HG03460 (cell line): ENCODE results near the gene OBSCN.
"Not testable (repeated sequence)": the region's sequence is repeated elsewhere in the genome, so short reads cannot be mapped to it uniquely, and the experiment has no call there.

Experiments used
- ATAC-seq: cut with Tn5 transposase; IDR thresholded peaks from one replicate; pipeline ENCODE4 v1.9.1; 2021; ENCODE audit not compliant: unreplicated experiment

The OBSCN gene

DNA sequence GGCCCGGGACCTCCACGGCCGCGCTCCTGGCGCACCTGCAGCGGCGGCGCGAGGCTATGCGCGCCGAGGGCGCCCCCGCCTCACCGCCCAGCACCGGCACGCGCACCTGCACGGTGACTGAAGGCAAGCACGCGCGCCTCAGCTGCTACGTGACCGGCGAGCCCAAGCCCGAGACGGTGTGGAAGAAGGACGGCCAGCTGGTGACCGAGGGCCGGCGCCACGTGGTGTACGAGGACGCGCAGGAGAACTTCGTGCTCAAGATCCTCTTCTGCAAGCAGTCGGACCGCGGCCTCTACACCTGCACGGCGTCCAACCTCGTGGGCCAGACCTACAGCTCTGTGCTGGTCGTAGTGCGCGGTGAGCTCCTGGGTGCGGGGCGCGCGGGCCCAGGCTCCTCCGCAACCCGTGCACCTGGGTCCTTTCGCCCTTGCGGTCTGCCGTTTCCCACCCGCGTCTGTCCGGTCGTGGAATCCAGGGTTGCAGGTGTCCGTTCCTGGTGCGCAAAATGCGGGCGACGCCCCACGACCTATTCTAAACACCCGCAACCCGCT, 4.6 kb downstream of the OBSCN start:
- ATAC-seq: no peak

GRCh38 chr1:228212966-228213844, 5.4 kb downstream of the OBSCN start:
- peak; percentile 89 for ATAC-seq

DNA sequence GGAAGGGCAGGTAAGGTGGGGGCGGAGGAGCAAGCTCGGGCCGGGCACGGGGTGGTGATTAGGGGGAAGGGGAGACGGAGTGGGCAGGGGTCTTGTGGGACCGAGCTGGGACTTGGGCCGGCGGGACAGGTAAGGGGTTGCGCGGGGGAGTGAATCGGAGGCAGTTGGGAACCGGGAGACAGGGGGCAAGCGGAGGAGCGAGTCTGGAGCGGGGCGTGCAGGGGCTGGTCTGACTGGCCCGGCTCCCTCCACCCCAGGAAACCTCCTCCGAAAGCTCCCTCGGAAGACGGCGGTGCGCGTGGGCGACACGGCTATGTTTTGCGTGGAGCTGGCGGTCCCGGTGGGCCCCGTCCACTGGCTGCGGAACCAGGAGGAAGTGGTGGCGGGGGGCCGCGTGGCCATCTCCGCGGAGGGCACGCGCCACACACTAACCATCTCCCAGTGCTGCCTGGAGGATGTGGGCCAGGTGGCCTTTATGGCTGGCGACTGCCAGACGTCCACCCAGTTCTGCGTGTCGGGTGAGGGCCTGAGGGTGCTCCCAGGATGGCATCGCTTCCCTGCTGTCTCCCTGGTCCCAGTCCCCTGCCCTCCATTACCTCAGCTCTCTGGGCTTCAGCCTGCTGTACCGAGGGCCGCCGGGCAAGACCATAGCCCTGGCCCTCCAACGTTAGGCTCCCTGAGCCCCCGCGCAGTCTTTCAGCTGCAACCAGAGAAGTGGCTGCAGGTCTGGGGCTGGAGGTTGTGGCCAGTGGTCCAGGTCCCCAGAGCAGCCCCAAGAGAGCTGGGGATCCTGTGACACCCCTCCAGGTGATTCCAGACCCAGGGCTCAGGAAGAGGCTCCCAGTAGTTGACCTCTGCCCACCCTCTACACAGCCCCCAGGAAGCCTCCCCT, 6.3 kb downstream of the OBSCN start:
- no peak for ATAC-seq

DNA sequence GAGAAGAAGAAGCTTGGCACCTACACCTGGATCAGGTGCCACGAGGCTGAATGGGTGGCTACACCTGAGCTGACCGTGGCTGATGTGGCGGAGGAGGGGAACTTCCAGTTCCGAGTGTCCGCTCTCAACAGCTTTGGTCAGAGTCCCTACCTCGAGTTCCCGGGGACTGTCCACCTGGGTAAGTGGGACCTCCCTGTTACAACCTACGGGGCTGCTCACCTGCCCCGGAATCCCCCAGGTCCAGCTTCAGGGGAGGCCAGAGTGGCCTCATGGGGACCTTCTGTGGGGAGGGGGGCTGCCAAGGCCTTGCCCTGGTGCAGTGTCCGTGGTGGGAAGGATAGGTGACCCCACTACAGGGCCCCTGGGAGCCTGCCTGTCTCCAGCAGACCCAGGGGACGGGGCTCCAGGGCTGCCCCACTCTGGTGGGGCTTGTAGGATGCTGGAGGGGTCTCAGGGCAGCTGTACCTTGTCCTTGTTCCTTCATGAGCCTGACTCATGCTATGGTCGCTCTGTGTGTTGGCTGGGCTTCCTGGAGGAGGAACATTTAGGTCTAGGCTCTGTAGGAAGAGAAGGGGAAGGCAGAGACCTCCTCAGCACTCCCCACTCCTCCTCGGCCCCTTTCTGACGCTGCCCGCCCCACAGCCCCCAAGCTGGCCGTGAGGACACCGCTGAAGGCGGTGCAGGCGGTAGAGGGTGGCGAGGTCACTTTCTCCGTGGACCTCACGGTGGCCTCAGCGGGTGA, 7.2 kb downstream of the OBSCN start:
- no peak for ATAC-seq

DNA sequence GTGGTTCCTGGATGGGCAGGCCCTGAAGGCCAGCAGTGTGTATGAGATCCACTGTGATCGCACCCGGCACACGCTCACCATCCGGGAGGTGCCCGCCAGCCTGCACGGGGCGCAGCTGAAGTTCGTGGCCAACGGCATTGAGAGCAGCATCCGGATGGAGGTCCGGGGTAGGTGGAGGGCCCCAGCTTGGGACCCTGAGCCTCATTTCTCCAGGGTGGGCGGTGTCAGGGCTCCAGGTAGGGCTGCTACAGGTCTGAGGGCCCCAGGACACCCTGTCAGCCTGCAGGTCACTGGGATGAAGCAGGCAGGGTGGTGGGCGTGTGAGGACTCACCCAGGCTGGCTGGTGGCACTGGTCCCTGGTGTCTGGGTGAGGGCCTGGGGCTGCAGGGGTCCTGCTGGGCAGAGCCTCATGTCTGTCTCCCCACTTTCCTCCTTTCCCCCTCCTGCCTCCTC, 7.8 kb downstream of the OBSCN start:
- no peak for ATAC-seq

- no peak for ATAC-seq
Measured at GRCh38 chr1:228216371-228217320, 8.8 kb downstream of the OBSCN start.

DNA sequence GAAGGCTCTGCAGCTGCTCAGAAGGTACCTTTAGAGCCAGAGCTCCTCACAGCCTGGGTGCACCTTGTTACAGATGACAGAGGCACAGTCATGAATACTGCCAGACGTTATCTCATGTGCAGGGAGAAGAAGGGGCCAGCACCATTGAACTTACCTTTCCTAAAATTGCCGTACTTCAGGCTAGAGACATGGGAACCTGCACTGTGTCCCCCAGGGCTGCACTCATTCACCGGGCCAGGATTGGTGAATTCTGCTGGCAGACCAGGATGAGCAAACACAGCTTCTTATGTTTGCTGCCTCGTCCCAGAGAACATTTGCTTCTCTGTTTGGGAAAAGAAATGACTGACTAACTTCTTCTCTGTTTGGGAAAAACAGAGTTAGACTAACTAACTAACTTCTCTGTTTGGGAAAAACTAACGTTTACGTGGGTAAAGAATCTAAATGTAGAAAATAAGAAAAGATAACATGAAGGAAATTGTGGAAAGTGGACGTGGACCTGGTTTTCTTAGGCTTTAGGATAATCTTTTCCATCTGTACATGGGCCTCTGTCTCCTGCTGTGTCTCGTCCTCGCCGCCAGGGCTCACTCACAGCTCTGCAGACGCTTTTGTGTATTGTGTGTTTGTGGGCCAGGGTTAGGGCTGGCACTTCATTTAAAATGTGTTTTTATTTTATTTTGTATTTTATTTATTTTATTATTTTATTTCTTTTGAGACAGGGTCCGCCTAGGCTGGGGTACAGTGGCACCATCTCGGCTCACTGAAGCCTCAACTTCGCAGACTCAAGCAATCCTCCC, 9.9 kb downstream of the OBSCN start:
- no peak for ATAC-seq

DNA sequence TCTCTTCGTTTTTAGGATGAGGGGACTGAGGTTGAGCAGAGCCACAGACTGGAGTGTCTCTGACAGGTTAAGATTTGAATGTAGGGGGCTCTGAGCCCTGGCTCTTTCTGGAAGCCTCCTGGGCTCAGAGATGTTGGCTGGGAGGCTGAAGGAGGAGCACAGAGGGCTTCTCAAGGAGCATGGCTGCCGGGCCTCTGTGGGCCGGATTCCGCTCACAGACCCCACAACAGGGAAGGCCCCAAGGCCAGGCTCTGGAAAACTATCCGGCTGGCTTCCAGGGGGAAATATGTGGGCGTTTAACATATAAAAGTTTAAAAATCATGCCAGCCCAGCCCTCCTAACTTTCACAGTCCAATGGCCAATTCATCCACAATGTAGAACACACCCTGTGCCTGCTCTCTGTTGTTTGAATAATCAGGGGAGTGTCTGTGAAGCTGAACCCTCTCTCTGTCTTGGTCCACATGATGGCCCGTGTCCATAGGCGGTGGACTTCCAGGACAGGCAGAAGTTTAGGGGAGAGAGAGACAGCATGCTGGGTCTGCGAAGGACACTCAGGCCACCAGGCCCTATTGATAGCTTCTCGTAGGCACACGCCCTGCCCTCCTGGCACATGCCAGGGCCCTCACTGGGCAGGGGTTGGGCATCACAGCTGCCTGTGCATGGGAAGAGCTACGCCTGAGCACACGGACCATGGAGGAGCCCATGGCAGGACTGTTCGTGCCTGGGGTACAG, 10.8 kb downstream of the OBSCN start:
- no peak for ATAC-seq

GRCh38 chr1:228219245-228219961, 11.6 kb downstream of the OBSCN start:
- no peak for ATAC-seq

GRCh38 chr1:228219962-228220780, 12.3 kb downstream of the OBSCN start:
- no peak for ATAC-seq

DNA sequence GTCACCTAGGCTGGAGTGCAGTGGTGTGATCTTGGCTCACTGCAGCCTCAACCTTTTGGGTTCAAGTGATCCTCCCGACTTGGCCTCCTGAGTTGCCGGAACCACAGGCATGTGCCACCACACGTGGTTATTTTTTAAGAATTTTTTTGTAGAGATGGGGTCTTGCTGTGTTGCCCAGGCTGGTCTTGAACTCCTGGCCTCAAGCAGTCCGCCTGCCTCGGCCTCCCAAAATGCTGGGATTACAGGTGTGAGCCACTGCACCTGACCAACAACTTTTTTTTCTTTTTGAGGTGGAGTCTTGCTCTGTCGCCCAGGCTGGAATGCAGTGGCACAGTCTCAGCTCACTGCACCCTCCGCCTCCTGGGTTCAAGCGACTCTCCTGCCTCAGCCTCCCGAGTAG, 13.3 kb downstream of the OBSCN start:
- ATAC-seq: not testable (repeated sequence)

GRCh38 chr1:228222548-228222947, 14.7 kb downstream of the OBSCN start:
- ATAC-seq: no peak

- no peak for ATAC-seq
Measured at GRCh38 chr1:228224198-228225164, 16.6 kb downstream of the OBSCN start.

GRCh38 chr1:228225165-228225710, 17.4 kb downstream of the OBSCN start:
- ATAC-seq: no peak

- ATAC-seq: no peak
Measured at GRCh38 chr1:228225740-228226139, 17.9 kb downstream of the OBSCN start.
